Caco-2 (cell line): ENCODE data around the gene ADAP2. TPM values are rescaled to one million over a fixed set of nuclear protein-coding genes. Genes with fewer than 3 reads are reported as not detected.

Experiments
- BruUV-seq: library from RNA; stranded (reverse); fragments of 400-500 nt; replicated peaks from 2 replicates; lab custom pipeline; 2021; lab: Mats Ljungman, UMichigan
- CTCF ChIA-PET: fragments of 300-600 bp; sonication (Branson Sonifier 250); formaldehyde crosslinking; loops from one replicate; lab custom pipeline; 2022; ENCODE audit warnings: antibody characterized with exemption; lab: Charles Lee
- POLR2A ChIA-PET: fragments of 300-600 bp; sonication (Branson Sonifier 250); formaldehyde crosslinking; loops from one replicate; lab custom pipeline; 2022; ENCODE audit warnings: antibody characterized with exemption; lab: Charles Lee
- DNase-seq, 2 experiments: peaks; one replicate each; pipeline versions ENCODE4 v3.0.0 to v3.0.0-alpha.2; 2020 to 2022
- H3K27me3 ChIP-seq: replicated peaks from 2 replicates; pipeline ENCODE4 v1.6.0; 2011; ENCODE audit warnings: low read length; ENCODE audit not compliant: control insufficient read depth, insufficient read depth
- H3K36me3 ChIP-seq: 2 replicates; pipeline ENCODE4 v1.5.1; 2011; ENCODE audit warnings: low read length; ENCODE audit not compliant: control insufficient read depth, insufficient read depth
- H3K4me1 ChIP-seq: fragments of 250-450 bp; sonication (Bioruptor Pico); 2 replicates; pipeline ENCODE4 v1.5.1; 2020; ENCODE audit warnings: mild to moderate bottlenecking
- H3K4me3 ChIP-seq: 2 replicates; pipeline ENCODE4 v1.5.1; 2011; ENCODE audit warnings: low read depth, mild to moderate bottlenecking, control low read depth, low read length
- H3K9me3 ChIP-seq: fragments of 250-450 bp; sonication (Bioruptor Pico); 2 replicates; pipeline ENCODE4 v1.5.1; 2020; ENCODE audit warnings: mild to moderate bottlenecking, moderate library complexity
- H3K27ac Mint-ChIP-seq: one replicate; pipeline ENCODE4 v1.8.0; 2022; ENCODE audit warnings: mixed read lengths; ENCODE audit not compliant: unreplicated experiment
- H3K27me3 Mint-ChIP-seq: one replicate; pipeline ENCODE4 v1.8.0; 2022; ENCODE audit warnings: mixed read lengths; ENCODE audit not compliant: insufficient read depth, unreplicated experiment
- H3K36me3 Mint-ChIP-seq: one replicate; pipeline ENCODE4 v1.8.0; 2022; ENCODE audit warnings: mild to moderate bottlenecking, mixed read lengths; ENCODE audit not compliant: insufficient read depth, unreplicated experiment
- H3K4me1 Mint-ChIP-seq: one replicate; pipeline ENCODE4 v1.8.0; 2022; ENCODE audit warnings: low read depth, mixed read lengths; ENCODE audit not compliant: unreplicated experiment
- H3K4me3 Mint-ChIP-seq: one replicate; pipeline ENCODE4 v1.8.0; 2022; ENCODE audit warnings: mild to moderate bottlenecking, moderate library complexity, mixed read lengths; ENCODE audit not compliant: unreplicated experiment
- H3K9me3 Mint-ChIP-seq: one replicate; pipeline ENCODE4 v1.8.0; 2022; ENCODE audit warnings: mixed read lengths; ENCODE audit not compliant: unreplicated experiment
- CTCF ChIP-seq, 2 experiments: fragments of 200-600 bp in 1 of 2; IDR thresholded peaks; 1 replicate in 1 of 2; 2 replicates in 1 of 2; pipeline versions ENCODE4 v1.5.1 to v1.8.0; 2011 to 2022; ENCODE audit warnings: antibody characterized with exemption in 1 of 2, control low read depth in 1 of 2, inconsistent platforms in 1 of 2, low read depth in 1 of 2, low read length in 1 of 2, mild to moderate bottlenecking in 1 of 2, moderate library complexity in 1 of 2; ENCODE audit not compliant: insufficient read depth in 1 of 2, severe bottlenecking in 1 of 2, unreplicated experiment in 1 of 2
- intact Hi-C: fragments of 100-400 bp; cut with micrococcal nuclease; formaldehyde crosslinking; loops from one replicate; pipeline ENCODE4 v1.10.0; 2022; ENCODE audit not compliant: unreplicated experiment
- total RNA-seq: library from RNA; stranded (reverse); gene quantifications from 2 replicates; pipeline ENCODE4 v1.2.3, GENCODE V29; 2022

Gene ADAP2
- total RNA-seq, 1 experiment from 2014 or later = 3.1 TPM

DNA sequence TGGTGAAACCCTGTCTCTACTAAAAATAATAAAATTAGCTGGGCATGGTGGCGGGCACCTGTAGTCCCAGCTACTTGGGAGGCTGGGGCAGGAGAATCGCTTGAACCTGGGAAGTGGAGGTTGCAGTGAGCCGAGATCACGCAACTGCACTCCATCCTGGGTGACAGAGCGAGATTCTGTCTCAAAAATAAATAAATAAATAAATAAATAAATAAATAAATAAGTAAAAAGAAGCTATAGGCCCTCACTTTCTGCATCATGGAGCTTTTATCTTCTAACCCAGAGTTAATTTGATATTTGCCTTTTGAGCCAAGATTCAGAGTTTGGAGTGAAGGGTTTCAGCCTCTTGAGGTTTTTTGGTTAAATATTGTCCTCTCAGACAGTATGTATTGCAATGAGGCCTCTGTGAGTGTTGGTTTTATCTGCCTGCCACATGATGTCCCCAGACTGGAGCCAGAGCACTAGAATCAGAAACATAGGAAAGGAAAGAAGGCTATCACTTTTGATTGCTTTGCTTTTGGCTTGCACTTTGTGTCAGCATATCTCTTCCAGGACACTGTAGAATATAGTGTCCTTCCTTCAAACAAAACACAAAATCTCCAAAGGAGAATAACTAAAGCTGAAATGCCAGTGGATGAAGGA is 81.6 kb downstream of the ADAP2 start:
- Histone ChIP-seq H3K9me3 (no peaks in the 10 kb centered on the region), H3K4me1 (no peaks in the 10 kb centered on the region; the same call in 1 of the 2 replicates), H3K36me3 (no peaks in the 10 kb centered on the region), H3K4me3 (no peak overlapping the region), H3K27me3 (no peaks in the 10 kb centered on the region)
- H3K27ac Mint-ChIP-seq = no peak overlapping the region
- TF ChIP-seq CTCF (IDR thresholded peaks at IDR 0.05; ENCODE audit: insufficient read depth in 1 of 2, low read depth in 1 of 2, low read length in 1 of 2, severe bottlenecking in 1 of 2, unreplicated experiment in 1 of 2) = no peak
- H3K4me1 Mint-ChIP-seq = peaks cover 18% of the 10 kb centered on the region
- no peaks in the 10 kb centered on the region for H3K9me3 Mint-ChIP-seq
- POLR2A ChIA-PET = no interaction called here
- no peaks in the 10 kb centered on the region for H3K27me3 Mint-ChIP-seq
- intact Hi-C loops = loop anchor here (10.0 kb wide), 1 partner anchor 79 kb away; the partner anchor contains the start of gene ADAP2
- no peak overlapping the region for H3K4me3 Mint-ChIP-seq
- BruUV-seq = no TSS peak
- DNase-seq = no peak
- CTCF ChIA-PET = no interaction called here
- peaks cover 4% of the 10 kb centered on the region for H3K36me3 Mint-ChIP-seq

- CTCF ChIA-PET = no interaction called here
- peaks cover 6% of the 10 kb centered on the region for H3K36me3 Mint-ChIP-seq
- Histone ChIP-seq H3K27me3 (no peaks in the 10 kb centered on the region), H3K4me1 (no peaks in the 10 kb centered on the region; the same call in 1 of the 2 replicates), H3K9me3 (no peaks in the 10 kb centered on the region), H3K4me3 (no peak overlapping the region), H3K36me3 (no peaks in the 10 kb centered on the region)
- no peak overlapping the region for H3K27ac Mint-ChIP-seq
- no peaks in the 10 kb centered on the region for H3K27me3 Mint-ChIP-seq
- H3K9me3 Mint-ChIP-seq = no peaks in the 10 kb centered on the region
- no peak overlapping the region for H3K4me3 Mint-ChIP-seq
- DNase-seq = no peak
- no peak for TF ChIP-seq CTCF (IDR thresholded peaks at IDR 0.05; ENCODE audit: insufficient read depth in 1 of 2, low read depth in 1 of 2, low read length in 1 of 2, severe bottlenecking in 1 of 2, unreplicated experiment in 1 of 2)
- H3K4me1 Mint-ChIP-seq = peaks cover 18% of the 10 kb centered on the region
- intact Hi-C loops = loop anchor here (10.0 kb wide), 1 partner anchor 79 kb away; the partner anchor contains the start of gene ADAP2
- no TSS peak for BruUV-seq
- POLR2A ChIA-PET = interaction anchor here (0.6 kb wide), 1 partner anchor 390 kb away, joined by 4 read pairs; no protein-coding TSS in a partner anchor
Observed at GRCh38 chr17:31004160-31004559, 82.4 kb downstream of the ADAP2 start.

GRCh38 chr17:31007695-31008373 is 86.1 kb downstream of the ADAP2 start:
- H3K4me3 Mint-ChIP-seq = peak overlapping the region; percentile 79
- ChIA-PET POLR2A (interaction anchor here (0.7 kb wide), 1 partner anchor 200 kb away, joined by 21 read pairs; no protein-coding TSS in a partner anchor), CTCF (interaction anchor here (0.7 to 1.2 kb wide), 3 partner anchors 101 to 209 kb away, joined by 3 to 6 read pairs (median 5); no protein-coding TSS in a partner anchor)
- H3K27ac Mint-ChIP-seq = peak overlapping the region; percentile 76
- no peaks in the 10 kb centered on the region for H3K27me3 Mint-ChIP-seq
- peak overlapping the region; percentile 74 for H3K4me3 ChIP-seq
- H3K4me1 Mint-ChIP-seq = peaks cover 18% of the 10 kb centered on the region
- H3K36me3 Mint-ChIP-seq = peaks cover 6% of the 10 kb centered on the region
- BruUV-seq = TSS peak; percentile 64
- no peaks in the 10 kb centered on the region for H3K9me3 Mint-ChIP-seq
- no peaks in the 10 kb centered on the region; the same call in 1 of the 2 replicates for H3K4me1 ChIP-seq
- no peaks in the 10 kb centered on the region for H3K9me3 ChIP-seq
- H3K27me3 ChIP-seq = no peaks in the 10 kb centered on the region
- no peak for DNase-seq
- no peaks in the 10 kb centered on the region for H3K36me3 ChIP-seq
- no peak for TF ChIP-seq CTCF (IDR thresholded peaks at IDR 0.05; ENCODE audit: insufficient read depth in 1 of 2, low read depth in 1 of 2, low read length in 1 of 2, severe bottlenecking in 1 of 2, unreplicated experiment in 1 of 2)
- intact Hi-C loops = loop anchor here (10.0 kb wide), 1 partner anchor 83 kb away; the partner anchor contains the start of gene ADAP2
